Measurements from ENCODE around the gene NOG.

NOG gene

GRCh38 chr17:56600256-56600655, 6.8 kb downstream of the NOG start:
- DNase-seq (ENCODE audit: extremely low spot score): no peak
- POLR2A ChIA-PET: no interaction called here
- CTCF ChIA-PET: interaction anchor here (1.1 to 1.4 kb wide), 2 partner anchors 116 to 181 kb away, joined by 3 to 5 read pairs; no protein-coding TSS in a partner anchor
- no peak for TF ChIP-seq CTCF (IDR thresholded peaks at IDR 0.05; ENCODE audit: control extremely low read depth, extremely low read depth, low read depth, missing control alignments)

GRCh38 chr17:56601591-56601990, 8.1 kb downstream of the NOG start:
- CTCF ChIA-PET: interaction anchor here (2.4 kb wide), 1 partner anchor 10 kb away, joined by 10 read pairs; no protein-coding TSS in a partner anchor
- POLR2A ChIA-PET: no interaction called here
- DNase-seq (ENCODE audit: extremely low spot score): no peak
- TF ChIP-seq CTCF (IDR thresholded peaks at IDR 0.05; ENCODE audit: control extremely low read depth, extremely low read depth, low read depth, missing control alignments): no peak

GRCh38 chr17:56602292-56603130, 9.0 kb downstream of the NOG start:
- TF ChIP-seq CTCF (IDR thresholded peaks at IDR 0.05; ENCODE audit: control extremely low read depth, extremely low read depth, low read depth, missing control alignments): no peak
- no peak for DNase-seq (ENCODE audit: extremely low spot score)
- ChIA-PET POLR2A (no interaction called here), CTCF (interaction anchor here (1.2 to 2.7 kb wide), 4 partner anchors 11 to 178 kb away, joined by 3 to 11 read pairs (median 8); no protein-coding TSS in a partner anchor)

- ChIA-PET POLR2A (no interaction called here), CTCF (interaction anchor here (1.1 to 2.9 kb wide), 4 partner anchors 10 to 112 kb away, joined by 3 to 11 read pairs (median 9); partner anchors contain the start of gene NOG)
- TF ChIP-seq CTCF (IDR thresholded peaks at IDR 0.05; ENCODE audit: control extremely low read depth, extremely low read depth, low read depth, missing control alignments): no peak
- no peak for DNase-seq (ENCODE audit: extremely low spot score)
These were observed 10.2 kb downstream of the NOG start for GRCh38 chr17:56603486-56604238.

GRCh38 chr17:56604691-56605290, 11.3 kb downstream of the NOG start:
- no peak for DNase-seq (ENCODE audit: extremely low spot score)
- ChIA-PET POLR2A (no interaction called here), CTCF (interaction anchor here (1.3 to 2.9 kb wide), 4 partner anchors 10 to 111 kb away, joined by 4 to 11 read pairs (median 6); no protein-coding TSS in a partner anchor)
- no peak for TF ChIP-seq CTCF (IDR thresholded peaks at IDR 0.05; ENCODE audit: control extremely low read depth, extremely low read depth, low read depth, missing control alignments)

- CTCF ChIA-PET: no interaction called here
- POLR2A ChIA-PET: no interaction called here
- DNase-seq (ENCODE audit: extremely low spot score): no peak
- TF ChIP-seq CTCF (IDR thresholded peaks at IDR 0.05; ENCODE audit: control extremely low read depth, extremely low read depth, low read depth, missing control alignments): no peak
These were observed 15.4 kb downstream of the NOG start for GRCh38 chr17:56608944-56609343.
